T-helper 2 cell treated with Interferon-gamma antibody and Interleukin-4, amounts not matched to agents 5 μg/mL and 100 μg/mL, for 36 hours (primary cell): ENCODE measurements around the gene MBP.
A peak's percentile ranks its signal among the peaks of the same experiment; 100 is the strongest.
"Not testable (repeated sequence)": the region's sequence is repeated elsewhere in the genome, so short reads cannot be mapped to it uniquely, and the experiment has no call there.

Experiments
- DNase-seq: peaks from one replicate; pipeline ENCODE4 v3.0.0; 2021; ENCODE audit warnings: low spot score
- H3K27ac Mint-ChIP-seq: one replicate; pipeline ENCODE4 v1.8.0; 2021; ENCODE audit warnings: mild to moderate bottlenecking, mixed read lengths
- H3K27me3 Mint-ChIP-seq: one replicate; pipeline ENCODE4 v1.8.0; 2021; ENCODE audit warnings: low read depth, mixed read lengths
- H3K36me3 Mint-ChIP-seq: one replicate; pipeline ENCODE4 v1.8.0; 2021; ENCODE audit warnings: low read depth, mixed read lengths
- H3K4me1 Mint-ChIP-seq: one replicate; pipeline ENCODE4 v1.8.0; 2021; ENCODE audit warnings: low read depth, mixed read lengths
- H3K4me3 Mint-ChIP-seq: one replicate; pipeline ENCODE4 v1.8.0; 2022; ENCODE audit warnings: mild to moderate bottlenecking, moderate library complexity, mixed read lengths
- H3K9me3 Mint-ChIP-seq: one replicate; pipeline ENCODE4 v1.8.0; 2021; ENCODE audit warnings: mixed read lengths

MBP gene

DNA sequence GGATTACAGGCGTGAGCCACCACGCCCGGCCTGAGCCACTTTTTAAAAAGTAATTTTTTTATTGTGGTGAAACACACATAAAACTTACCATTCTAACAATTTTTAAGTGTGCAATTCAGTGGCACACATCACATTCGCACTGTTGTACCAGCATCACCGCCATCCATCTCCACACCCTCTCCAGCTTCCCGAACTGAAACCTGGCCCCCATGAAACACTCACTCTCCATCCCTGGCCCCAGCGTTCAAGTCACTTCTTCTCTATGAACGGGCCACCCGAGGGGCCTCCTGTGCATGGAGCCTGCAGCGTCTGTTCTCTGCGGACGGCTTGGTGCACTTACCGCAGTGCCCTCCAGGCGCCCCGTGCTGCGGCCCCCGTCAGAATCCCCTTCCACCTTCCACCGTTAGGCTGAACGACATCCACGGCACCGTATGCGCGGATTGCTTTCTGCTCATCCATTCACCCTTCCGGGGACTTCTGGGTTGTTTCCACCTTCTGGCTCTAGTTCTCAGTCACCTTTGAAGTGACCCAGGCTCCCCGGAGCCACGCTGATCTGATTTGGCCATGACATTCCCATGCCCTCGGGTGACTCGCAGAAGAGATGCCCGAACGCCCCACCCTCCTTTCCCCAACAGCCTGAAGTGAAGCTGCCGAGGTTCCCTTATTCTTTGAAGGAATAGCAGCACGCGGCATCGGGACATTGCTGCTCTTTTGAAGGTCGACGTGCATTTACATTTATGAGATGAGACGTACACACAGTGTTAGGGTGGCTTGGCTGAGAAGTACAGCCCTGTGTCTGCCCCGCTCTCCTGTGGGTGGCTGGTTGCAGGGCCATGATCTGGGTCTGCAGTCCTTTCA, 134.4 kb downstream of the MBP start:
- H3K4me3 Mint-ChIP-seq: no peak overlapping the region
- peaks cover 2% of the 10 kb centered on the region for H3K36me3 Mint-ChIP-seq
- H3K9me3 Mint-ChIP-seq: no peaks in the 10 kb centered on the region
- H3K27ac Mint-ChIP-seq: no peak overlapping the region
- peaks cover 7% of the 10 kb centered on the region for H3K27me3 Mint-ChIP-seq
- H3K4me1 Mint-ChIP-seq: peaks cover 27% of the 10 kb centered on the region
- no peak for DNase-seq

DNA sequence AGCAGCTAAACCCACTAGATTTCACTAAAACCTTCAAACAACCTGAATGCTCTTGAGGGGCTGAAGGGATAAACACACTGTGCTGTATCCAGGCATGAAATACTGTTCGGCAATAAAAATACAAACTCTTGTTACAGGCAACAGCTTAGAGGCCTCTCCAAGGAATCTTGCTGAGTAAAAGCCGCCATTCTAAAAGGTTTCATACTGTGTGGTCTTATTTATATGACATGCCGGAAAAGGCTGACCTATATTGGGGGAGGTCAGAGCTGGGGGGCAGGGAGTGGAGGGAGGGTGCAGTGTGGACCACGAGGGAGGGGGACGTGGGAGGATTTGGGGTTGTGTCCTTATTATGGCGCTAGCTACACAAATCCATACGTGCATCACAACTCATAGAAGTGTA, 136.2 kb downstream of the MBP start:
- Mint-ChIP-seq H3K27ac (no peak overlapping the region), H3K36me3 (peaks cover 2% of the 10 kb centered on the region)

DNA sequence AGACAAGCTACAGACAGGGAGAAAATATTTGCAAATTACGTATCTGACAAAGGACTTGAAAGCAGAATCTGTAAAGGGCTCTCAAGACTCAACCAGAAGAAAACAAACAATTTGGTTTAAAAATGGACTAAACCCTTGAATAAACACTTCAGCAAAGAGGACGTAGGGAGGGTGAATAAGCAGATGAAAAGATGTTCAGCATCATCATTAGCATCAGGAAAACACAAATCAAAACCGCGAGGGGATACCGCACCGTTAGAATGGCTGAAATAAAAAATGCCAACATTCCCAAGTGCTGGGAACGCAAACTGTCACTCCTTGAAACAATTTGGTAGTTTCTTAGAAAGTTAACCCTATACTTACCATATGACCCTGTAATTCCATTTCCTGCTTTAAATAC, 136.7 kb downstream of the MBP start:
- Mint-ChIP-seq H3K9me3 (no peaks in the 10 kb centered on the region), H3K4me3 (no peak overlapping the region), H3K27me3 (peaks cover 7% of the 10 kb centered on the region), H3K27ac (no peak overlapping the region), H3K36me3 (peaks cover 2% of the 10 kb centered on the region), H3K4me1 (peaks cover 22% of the 10 kb centered on the region)
- no peak for DNase-seq

More for the DNA sequence above, 136.2 kb downstream of the MBP start:
- DNase-seq: no peak
- H3K9me3 Mint-ChIP-seq: no peaks in the 10 kb centered on the region
- peaks cover 7% of the 10 kb centered on the region for H3K27me3 Mint-ChIP-seq
- H3K4me1 Mint-ChIP-seq: peaks cover 19% of the 10 kb centered on the region
- H3K4me3 Mint-ChIP-seq: no peak overlapping the region

DNA sequence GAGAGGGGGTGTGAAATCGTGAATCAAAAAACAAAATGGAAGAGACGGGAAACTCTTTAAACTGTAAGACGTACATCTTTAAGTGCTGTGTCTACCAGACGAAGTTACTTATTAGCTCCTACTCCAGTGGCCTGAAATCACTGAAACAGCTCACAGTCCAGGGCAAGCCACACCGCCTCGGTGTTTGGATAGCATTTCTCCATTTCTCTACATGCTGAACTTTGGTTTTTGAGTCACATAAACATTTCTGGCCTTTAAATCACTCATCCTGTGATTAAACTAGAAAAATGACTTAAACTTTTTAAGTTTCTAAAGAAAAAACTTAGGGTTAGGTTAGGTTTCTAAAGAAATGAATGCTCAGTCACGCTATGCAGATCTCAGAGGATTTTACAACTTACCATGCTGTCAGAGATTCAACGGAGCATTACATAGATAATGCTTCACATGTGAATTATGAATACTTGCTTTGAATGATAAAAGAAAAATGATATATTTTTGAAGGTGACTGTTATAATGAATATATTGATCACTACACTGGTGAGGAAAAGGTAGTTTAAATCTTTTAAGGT, 138.4 kb downstream of the MBP start:
- peaks cover 7% of the 10 kb centered on the region for H3K27me3 Mint-ChIP-seq
- H3K4me3 Mint-ChIP-seq: no peak overlapping the region
- H3K36me3 Mint-ChIP-seq: peaks cover 2% of the 10 kb centered on the region
- no peak for DNase-seq
- H3K4me1 Mint-ChIP-seq: peaks cover 11% of the 10 kb centered on the region
- no peak overlapping the region for H3K27ac Mint-ChIP-seq
- no peaks in the 10 kb centered on the region for H3K9me3 Mint-ChIP-seq

DNA sequence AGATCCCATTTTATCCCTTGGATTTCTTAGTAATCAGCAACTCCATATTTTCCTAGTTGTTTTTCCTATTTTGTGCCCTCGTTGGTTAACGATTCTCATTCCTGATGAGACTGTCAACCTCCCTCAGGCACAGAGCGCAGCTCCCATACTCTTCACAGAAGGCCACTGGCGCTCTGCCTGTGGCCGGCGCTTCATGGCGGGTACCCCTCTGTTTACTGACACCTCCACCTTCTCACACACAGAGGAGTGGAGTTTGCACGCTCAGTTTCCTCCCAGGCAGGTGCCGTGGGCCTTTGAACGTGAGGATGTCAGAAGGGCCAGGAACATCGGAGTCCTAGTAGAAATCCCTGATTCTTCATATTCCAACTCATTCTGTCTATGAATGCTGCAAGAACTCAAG, 139.0 kb downstream of the MBP start:
- Mint-ChIP-seq H3K9me3 (no peaks in the 10 kb centered on the region), H3K36me3 (peaks cover 2% of the 10 kb centered on the region), H3K4me1 (peaks cover 11% of the 10 kb centered on the region), H3K27me3 (peaks cover 7% of the 10 kb centered on the region), H3K27ac (no peak overlapping the region), H3K4me3 (no peak overlapping the region)
- no peak for DNase-seq

DNA sequence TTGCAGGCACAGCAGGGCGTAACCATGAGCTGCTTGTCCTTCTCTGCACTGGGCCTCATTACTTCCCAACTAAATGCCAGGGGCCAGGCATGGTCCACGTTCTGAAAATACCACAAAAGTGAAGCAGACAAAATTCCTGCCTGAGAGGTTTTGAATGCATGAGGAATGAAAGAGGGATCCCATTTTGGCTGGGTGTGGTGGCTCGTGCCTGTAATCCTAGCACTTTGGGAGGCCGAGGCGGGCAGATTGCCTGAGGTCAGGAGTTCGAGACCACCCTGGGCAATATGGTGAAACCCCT, 139.5 kb downstream of the MBP start:
- no peak overlapping the region for H3K4me3 Mint-ChIP-seq
- H3K27ac Mint-ChIP-seq: no peak overlapping the region
- peaks cover 2% of the 10 kb centered on the region for H3K36me3 Mint-ChIP-seq
- H3K27me3 Mint-ChIP-seq: peaks cover 10% of the 10 kb centered on the region
- H3K4me1 Mint-ChIP-seq: peaks cover 11% of the 10 kb centered on the region
- no peaks in the 10 kb centered on the region for H3K9me3 Mint-ChIP-seq
- no peak for DNase-seq

DNA sequence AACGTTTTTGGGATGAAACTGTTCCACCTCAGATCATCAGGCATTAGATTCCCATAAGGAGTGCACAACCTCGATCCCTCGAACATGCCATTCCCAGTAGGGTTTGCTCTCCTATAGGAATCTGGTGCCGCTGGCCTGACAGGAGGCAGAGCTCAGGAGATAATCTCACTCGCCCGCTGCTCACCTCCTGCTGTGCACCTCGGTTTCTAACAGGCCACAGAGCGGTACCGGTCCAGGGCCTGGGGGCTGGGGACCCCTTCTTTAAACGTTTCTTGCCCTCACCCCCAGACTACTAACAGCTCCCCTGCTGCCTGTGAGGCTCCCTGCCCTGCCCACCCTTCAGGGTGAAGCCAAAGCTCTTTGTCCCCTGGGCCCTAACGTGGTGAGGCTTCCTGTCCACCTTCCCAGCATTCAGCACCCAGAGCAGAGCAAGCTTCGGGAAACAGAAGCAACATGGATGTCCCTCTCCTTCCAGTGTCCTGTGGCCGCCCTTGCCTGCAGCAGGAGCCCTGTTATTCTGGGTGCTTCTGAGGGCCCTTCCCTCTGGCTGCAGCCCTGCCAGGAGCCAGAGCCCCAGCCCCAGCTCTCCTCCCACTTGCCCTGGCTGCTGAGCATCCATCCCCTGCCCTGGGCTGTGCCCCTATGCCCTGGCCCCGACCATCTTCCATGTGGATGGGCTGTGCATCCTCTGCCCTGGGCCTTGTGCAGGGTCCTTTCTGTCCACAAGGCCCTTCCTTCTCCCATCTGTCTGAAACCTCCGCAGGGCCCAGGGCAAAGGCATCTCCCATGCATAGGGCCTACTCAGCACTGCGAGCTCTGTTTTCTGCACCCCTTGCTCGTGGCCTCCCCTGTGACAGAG, 140.1 kb downstream of the MBP start:
- peaks cover 10% of the 10 kb centered on the region for H3K27me3 Mint-ChIP-seq
- DNase-seq: no peak
- no peaks in the 10 kb centered on the region for H3K9me3 Mint-ChIP-seq
- H3K4me3 Mint-ChIP-seq: no peak overlapping the region
- H3K27ac Mint-ChIP-seq: no peak overlapping the region
- H3K4me1 Mint-ChIP-seq: peaks cover 11% of the 10 kb centered on the region
- peaks cover 2% of the 10 kb centered on the region for H3K36me3 Mint-ChIP-seq

DNA sequence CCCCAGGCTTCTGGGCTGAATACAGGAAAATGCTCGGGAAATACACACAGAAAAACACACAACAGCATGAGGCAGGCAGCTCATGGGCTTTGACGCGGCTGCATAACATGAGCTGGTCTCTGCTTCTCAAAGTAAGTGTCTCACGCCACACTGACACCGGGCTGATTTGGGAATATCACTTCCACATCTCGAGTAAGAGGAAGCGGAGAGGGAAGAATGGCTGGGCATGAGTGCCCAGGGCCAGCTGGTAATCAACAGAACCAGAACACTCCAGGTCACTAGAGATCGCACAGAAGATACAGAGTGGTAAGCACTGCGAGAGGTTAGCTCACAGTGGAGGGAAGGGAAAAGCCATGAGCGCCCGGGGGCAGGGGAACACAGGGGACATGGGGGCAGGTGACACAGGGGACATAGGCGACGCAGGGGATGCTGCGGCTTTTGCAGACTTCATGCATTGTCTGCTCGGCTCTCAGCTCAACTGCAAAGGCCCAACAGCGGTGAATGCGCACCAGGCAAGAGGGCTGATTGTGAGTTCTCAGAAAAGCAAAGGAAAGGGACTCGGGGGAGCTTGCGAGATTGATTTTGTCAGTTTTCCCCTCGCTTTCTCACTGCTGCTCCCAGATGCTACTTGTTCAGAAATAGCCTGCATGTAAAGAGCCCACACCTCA, 141.4 kb downstream of the MBP start:
- no peak for DNase-seq
- no peaks in the 10 kb centered on the region for H3K9me3 Mint-ChIP-seq
- H3K27me3 Mint-ChIP-seq: peaks cover 10% of the 10 kb centered on the region
- no peak overlapping the region for H3K4me3 Mint-ChIP-seq
- peaks cover 11% of the 10 kb centered on the region for H3K4me1 Mint-ChIP-seq
- H3K36me3 Mint-ChIP-seq: peaks cover 2% of the 10 kb centered on the region
- peak overlapping the region; percentile 2 for H3K27ac Mint-ChIP-seq

DNA sequence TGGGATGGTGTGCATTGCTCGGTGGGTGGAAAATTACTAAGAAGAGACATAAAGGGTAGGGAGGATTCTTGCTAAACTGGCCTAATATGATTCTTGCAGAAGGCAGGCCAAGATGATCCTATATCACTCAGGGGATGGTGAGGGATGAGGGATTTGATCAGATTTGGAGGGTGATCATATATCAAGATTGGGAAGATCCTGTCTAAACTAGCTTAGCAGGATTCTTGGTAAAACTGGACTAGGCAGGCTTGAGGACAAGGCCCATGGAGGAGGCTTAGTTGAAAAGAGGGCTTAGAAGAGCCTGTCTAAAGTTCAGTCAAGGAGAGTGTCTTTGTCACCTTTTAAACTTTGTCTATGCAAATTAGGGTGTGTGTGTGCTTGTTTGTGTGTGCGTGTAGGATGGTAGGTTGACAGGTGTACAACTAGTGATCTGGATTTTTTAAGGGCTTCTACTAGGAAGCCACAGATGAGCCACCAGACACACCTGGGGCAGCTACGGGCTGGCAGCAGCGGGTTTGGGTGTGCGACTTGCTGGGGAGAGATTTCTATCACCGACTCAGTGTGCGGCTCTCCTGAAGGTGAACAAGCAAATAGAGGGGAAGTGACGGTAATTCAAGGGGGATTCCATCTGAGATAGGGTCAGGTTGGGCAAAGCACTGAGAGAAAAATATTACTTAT, 142.1 kb downstream of the MBP start:
- H3K27me3 Mint-ChIP-seq, H3K27ac Mint-ChIP-seq, H3K9me3 Mint-ChIP-seq, H3K4me3 Mint-ChIP-seq, DNase-seq, H3K36me3 Mint-ChIP-seq, H3K4me1 Mint-ChIP-seq: not testable (repeated sequence)

DNA sequence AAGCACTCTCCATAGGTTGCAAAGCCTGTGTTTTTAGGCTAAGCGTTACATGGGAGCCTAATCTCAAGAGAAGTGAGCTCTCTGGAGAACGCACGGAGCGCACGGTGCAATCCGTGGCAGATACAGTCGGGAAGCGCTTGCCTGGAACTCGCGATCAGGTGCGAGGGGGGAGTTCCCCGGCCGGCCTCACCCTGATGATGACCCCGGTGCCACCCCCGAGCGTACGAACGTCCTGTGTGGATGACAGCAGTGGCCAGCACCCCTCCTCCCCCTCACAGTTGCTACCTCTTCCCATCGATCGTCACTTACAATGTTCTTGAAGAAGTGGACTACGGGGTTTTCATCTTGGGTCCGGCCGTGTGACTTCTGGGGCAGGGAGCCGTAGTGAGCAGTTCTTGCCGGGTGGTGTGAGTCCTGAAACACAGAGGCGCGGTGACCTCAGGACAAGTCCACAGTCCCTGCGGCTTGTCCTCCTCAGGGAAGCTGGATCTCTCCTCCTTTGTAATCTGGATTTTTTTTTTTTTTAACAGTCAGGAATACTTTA, 142.9 kb downstream of the MBP start:
- H3K4me1 Mint-ChIP-seq: peaks cover 2% of the 10 kb centered on the region
- no peak for DNase-seq
- H3K27me3 Mint-ChIP-seq: peaks cover 3% of the 10 kb centered on the region
- H3K4me3 Mint-ChIP-seq: no peak overlapping the region
- no peaks in the 10 kb centered on the region for H3K9me3 Mint-ChIP-seq
- no peaks in the 10 kb centered on the region for H3K36me3 Mint-ChIP-seq
- H3K27ac Mint-ChIP-seq: no peak overlapping the region

DNA sequence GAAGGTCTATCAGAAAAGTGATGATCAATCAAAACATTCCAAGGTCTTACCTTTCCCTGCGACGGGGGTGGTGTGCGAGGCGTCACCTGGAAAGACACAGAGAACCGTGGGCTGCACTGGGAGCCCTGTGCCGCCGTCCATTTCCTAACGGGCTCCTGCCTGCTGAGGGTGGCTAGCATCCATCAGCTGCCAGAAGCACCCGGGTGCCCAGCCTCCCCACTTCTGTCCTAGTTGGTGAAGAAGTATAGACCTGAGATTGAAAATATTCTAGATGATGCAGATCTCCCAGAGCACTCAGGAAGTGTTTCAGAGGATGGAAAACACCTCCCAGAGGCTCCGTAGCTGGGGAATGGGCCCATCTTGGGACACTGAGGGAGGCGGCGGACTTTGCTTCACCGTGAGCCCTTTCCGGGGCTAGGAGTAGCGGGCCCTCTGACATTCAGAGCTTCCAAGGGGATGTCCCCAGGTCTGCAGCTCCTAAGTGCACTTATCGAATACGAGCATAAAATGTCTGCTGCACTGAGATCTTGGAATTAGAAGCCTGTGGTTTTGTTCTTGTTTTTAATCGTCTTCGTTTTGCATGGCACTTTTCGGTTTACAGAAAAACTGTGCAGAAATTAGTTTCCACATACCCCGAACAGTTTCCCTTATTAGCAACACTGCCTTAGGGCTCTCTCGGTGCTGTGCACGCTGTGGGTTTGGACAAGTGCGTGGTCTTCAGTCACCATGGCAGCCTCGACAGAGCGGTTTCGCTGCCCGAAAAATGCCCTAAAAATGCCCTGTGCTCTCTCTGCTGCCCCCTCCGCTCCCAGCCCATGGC, 143.5 kb downstream of the MBP start:
- peaks cover 2% of the 10 kb centered on the region for H3K4me1 Mint-ChIP-seq
- no peak overlapping the region for H3K4me3 Mint-ChIP-seq
- H3K27me3 Mint-ChIP-seq: peaks cover 3% of the 10 kb centered on the region
- no peaks in the 10 kb centered on the region for H3K9me3 Mint-ChIP-seq
- no peak overlapping the region for H3K27ac Mint-ChIP-seq
- no peaks in the 10 kb centered on the region for H3K36me3 Mint-ChIP-seq
- no peak for DNase-seq

DNA sequence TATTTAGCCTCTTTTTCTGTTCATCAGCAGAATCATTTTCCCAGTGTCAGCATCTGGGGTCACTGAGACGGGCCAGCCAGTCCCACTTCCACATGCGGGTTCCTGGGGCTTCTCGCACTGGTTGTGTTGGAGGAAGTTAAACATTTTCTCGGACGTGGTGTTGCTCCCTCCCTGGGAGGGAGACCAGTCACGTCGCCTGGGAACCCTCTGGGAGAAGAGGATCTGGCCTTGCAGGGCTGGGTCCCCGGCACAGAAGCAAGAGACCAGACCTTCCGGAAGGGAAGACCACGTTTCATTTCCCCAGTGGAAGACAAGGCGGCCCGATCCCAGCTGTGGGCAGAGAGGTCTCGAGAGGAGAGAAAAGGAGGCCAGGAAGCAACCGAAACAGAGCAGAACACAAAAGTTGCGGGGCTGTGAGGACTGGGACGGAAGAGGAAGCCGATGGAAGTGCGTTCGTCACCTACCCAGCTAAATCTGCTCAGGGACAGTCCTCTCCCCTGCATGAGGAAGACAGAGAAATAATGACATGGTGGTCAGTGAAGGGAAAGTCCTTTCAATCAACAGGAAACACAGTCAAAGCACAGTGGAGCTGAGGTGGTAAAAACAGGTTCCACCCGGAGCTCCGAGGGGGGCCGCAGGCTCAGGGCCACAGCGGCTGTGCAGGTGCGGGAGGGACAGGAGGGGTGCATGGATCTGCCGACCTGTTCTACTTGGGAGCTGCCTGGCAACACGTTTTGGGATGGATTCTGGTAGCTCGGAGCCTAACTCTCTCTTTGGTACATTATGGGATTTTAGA, 144.4 kb downstream of the MBP start:
- Mint-ChIP-seq H3K4me3 (no peak overlapping the region), H3K9me3 (no peaks in the 10 kb centered on the region), H3K27ac (no peak overlapping the region), H3K27me3 (peaks cover 3% of the 10 kb centered on the region), H3K4me1 (peaks cover 5% of the 10 kb centered on the region), H3K36me3 (no peaks in the 10 kb centered on the region)
- no peak for DNase-seq
